IPS-NIHi7 (cell line): ENCODE data around the gene USP48.
A peak's percentile ranks its signal among the peaks of the same experiment; 100 is the strongest.

Source experiments
- DNase-seq: peaks from one replicate; pipeline ENCODE4 v3.0.0; 2012; ENCODE audit warnings: mixed read lengths; ENCODE audit errors: extremely low spot score

Gene USP48

GRCh38 chr1:21652937-21653743 lies 129.8 kb downstream of the USP48 start:
- DNase-seq = no peak

GRCh38 chr1:21652101-21652936 lies 130.6 kb downstream of the USP48 start:
- no peak for DNase-seq

GRCh38 chr1:21651214-21652042 lies 131.5 kb downstream of the USP48 start:
- peak; percentile 85 for DNase-seq

DNA sequence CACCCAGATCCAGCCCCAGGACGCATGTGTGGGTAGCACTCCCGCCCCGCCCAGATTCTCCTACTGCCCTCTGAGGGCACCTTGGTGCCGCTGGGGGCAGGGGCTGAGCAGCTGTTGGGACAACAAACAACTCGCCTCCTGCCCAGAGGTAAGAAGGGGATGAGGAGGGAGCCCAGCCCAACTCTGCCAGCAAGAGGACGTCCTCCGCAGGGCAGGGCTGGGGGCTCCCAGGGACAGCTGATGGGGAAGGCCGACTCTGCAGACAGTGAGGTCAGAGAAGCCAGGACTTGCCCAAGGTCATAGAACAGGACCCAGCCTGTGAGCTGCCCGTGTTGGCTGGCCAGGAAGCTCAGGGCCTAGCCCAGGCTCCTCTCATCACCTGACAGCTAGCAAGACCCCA lies 132.5 kb downstream of the USP48 start:
- no peak for DNase-seq

DNA sequence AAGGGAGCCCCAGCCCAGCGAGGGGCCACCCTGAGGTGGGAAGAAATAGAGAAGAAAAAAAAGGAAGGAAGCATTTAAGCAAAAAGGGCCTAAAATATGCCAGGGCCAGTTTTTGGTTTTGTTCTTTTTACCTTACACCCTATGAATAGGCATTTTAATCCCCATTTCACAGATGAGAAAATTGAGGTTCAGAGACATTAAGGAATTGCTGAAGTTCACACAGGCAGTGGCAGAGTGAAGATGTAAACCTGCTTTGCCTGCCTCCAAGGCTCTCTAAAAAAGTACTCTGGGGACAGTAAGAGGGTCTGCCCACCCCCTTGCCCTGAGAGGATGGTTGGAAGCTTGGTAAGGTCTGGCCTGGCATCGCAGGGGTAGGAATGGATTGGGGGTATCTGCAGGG lies 133.6 kb downstream of the USP48 start:
- no peak for DNase-seq

DNA sequence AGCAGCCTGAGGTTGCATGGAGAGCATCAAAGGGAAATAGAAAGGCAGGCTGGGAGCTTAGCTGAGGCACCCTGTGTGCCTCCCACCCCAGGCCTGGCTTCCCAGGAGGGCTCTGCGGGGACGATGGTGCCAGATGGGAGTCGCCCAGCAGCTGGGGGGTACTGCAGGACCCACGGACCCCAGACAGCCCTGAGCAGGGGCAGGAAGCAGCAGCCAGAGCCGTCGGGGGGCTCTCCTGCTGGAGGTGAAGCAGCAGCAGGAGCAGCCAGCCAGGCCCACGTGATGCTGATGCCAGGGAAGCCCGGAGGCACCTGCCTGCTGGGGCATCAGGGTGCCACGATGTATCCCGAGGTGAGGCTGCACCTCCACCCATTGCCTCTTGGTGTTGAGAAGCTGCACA lies 134.2 kb downstream of the USP48 start:
- DNase-seq = no peak

GRCh38 chr1:21648352-21648730 lies 134.6 kb downstream of the USP48 start:
- DNase-seq = no peak

GRCh38 chr1:21647431-21648351 lies 135.3 kb downstream of the USP48 start:
- DNase-seq = peak; percentile 89

DNA sequence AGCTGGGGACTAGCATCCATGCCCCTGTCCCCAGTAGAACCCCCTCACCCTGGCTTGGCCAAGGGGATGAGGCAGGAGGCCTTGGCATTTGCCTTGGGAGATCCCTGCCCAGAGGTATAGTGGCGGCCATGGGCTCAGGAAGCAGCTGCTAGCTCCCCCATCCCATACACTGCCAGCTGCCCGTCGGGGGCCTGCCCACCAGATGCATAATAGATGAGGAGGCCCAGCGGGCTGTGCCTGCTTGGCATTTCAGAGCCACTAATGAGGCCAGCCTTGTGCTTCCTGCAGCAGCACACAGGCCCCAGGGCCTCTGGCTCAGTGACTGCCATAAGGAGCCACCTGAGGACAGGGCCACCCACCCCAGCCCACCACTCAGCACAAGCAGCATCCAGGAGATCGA lies 137.4 kb downstream of the USP48 start:
- no peak for DNase-seq

- DNase-seq = no peak
Measured at GRCh38 chr1:21644906-21645305, 138.0 kb downstream of the USP48 start.

DNA sequence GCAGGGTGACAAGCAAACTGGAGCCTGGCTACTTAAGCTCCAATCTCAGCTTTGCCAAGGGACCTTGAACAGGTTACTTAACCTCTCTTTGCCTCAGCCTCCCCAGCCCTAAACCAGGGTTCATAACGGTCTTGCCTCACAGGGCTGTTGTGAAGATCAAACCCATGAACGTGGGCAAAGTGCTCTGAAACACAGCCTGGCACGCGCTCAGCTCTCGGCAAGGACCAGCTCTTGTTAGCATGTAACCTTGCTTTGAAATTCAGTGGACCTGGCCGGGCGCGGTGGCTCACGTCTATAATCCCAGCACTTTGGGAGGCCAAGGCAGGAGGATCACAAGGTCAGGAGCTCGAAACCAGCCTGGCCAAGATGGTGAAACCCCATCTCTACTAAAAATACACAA lies 138.6 kb downstream of the USP48 start:
- no peak for DNase-seq

- DNase-seq = no peak
Measured at GRCh38 chr1:21643624-21644023, 139.3 kb downstream of the USP48 start.

DNA sequence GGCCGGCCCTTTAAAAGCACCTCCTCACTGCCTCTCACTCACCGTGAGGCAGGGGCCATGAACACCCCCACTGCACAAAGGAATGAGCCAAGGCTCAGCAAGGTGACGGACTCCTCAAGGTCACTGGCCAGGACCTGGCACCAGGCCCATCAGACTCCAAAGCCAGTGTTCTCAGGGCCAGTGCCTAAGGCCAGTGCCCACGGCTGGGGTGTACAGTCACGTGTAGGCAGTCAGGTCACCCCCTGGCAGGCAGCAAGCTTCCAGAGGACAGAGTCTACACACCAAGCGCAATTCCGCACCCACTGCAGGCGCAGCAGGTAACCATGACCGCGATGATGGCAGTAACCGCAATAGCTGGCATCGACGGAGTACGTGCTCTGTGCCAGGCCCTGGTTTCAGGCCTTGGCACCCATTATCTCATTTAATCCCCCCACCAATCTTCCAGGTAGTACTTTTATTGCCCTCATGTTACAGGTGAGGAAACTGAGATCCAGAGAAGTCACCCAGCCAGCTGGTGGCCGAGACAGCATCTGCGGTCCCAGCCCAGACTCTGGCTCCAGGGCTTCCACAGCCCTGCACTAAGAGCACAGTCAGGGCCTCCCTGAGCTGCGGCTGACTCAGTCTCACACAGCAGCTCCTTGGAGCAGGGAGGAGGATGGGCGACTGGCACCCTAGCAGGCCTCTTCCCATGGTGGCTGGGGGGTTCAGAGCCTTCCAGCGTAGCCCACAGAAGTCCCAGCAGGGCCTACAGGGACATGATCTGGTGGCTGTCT lies 140.8 kb downstream of the USP48 start:
- DNase-seq = no peak

GRCh38 chr1:21641537-21641936 lies 141.4 kb downstream of the USP48 start:
- no peak for DNase-seq

DNA sequence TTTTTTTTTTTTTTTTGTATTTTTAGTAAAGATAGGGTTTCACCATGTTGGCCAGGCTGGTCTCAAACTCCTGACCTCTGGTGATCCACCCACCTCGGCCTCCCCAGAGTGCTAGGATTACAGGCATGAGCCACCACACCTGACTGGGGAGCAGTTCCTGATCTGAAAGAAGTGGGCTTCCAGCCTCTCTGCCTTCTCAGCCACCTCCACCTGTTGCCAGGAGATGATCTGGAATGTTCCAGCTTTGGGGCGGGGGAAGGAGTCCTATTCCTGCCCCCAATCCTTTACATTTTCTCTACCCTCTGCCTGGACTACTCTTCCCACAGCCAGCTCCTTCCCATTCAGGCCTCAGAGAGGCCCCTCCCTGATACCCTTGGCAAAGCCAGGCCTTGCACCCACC lies 141.9 kb downstream of the USP48 start:
- DNase-seq = no peak

- DNase-seq = no peak
Measured at GRCh38 chr1:21640653-21641052, 142.3 kb downstream of the USP48 start.

GRCh38 chr1:21639594-21640041 lies 143.3 kb downstream of the USP48 start:
- no peak for DNase-seq

GRCh38 chr1:21638531-21639341 lies 144.2 kb downstream of the USP48 start:
- DNase-seq = no peak

DNA sequence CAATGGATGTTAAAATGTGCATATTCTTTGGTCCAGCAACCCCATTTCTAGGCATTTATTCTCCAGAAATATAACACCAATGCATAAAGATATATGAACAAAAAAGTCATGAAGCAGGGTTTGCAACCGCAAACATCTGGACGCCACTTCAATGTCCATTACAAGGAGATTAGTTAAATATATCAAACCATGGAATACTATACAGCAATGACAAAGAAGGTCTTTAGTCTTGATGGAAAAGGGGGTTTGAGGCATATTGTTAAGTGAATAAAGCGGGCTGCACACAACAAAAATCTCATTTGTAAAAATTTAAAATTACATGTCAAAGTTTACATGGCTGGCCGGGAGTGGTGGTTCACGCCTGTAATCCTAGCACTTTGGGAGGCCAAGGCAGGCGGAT lies 145.4 kb downstream of the USP48 start:
- no peak for DNase-seq
